Activated CD8-positive, alpha-beta memory T cell treated with anti-CD3 and anti-CD28 coated beads, Interleukin-2, amount 50 U/mL, for 1 hour (primary cell): ENCODE data around the gene NISCH.

ENCODE experiments used
- DNase-seq: peaks from one replicate; pipeline ENCODE4 v3.0.0-alpha.2; 2020; ENCODE audit errors: extremely low read depth

Gene NISCH

GRCh38 chr3:52537726-52538421, 82.5 kb downstream of the NISCH start:
- no peak for DNase-seq

DNA sequence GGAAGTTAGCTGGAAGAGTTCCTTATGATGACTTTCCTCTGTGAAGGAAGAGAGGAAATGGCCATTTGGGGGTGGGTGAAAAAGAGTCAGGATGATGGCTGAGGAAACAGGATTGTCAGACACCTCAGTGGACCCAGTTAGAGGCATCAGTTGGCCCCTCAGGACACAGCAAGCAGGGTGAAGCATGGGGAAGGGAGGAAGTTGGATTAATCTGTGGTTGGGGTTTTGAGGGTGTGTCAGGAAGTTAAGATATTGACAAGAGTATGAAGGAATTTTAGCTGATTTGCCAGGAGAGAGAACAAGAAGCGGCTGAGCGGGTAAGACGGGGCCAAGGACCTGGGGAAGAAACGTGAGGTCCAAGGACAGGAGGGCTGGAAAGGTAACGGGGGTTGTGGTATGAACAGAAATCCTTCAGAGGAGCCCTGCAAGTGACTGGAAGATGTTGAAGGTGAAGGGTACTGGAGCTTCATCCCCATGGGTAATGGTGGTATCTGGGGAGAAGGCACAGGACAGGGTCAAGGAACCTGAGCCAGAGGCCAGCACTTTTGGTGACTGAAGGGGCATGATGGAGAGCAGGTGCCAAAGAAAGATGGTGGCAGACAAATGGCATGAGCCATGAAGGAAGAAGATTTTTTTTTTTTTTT, 83.7 kb downstream of the NISCH start:
- DNase-seq: no peak

DNA sequence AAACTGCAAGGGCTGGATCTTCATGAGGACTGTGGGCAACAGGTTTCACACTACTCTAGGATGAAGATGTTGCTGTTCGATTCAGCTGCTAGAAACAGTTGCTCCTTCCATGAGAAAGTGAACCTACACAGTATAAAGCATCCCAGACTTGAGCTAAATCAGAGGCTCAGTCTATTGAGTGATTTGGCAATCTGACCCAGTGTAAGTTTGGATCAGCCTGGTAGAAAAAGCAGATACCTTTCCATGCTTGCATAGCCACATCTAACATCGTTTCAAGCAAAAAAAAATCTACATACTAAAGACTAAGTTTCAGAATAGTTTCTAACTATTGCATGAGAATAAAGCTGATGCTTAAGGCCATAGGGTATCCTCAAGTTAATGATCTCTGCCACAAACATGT, 85.6 kb downstream of the NISCH start:
- DNase-seq: no peak
